ENCODE results near the gene TMEM231.

The TMEM231 gene

GRCh38 chr16:75491876-75492275 is 64.2 kb downstream of the TMEM231 start:
- DNase-seq (ENCODE audit: low read depth in 3 of 3, low spot score in 1 of 3): no peak

- no peak for DNase-seq (ENCODE audit: low read depth in 3 of 3, low spot score in 1 of 3)
Observed at GRCh38 chr16:75488322-75488721, 67.7 kb downstream of the TMEM231 start.
